Tibial nerve (tissue), 4 donors: Measurements from ENCODE around the gene STRADA.

Experiments used
- EP300 ChIP-seq, 2 donors: sonication (generic); formaldehyde crosslinking; IDR thresholded peaks; one replicate each; pipeline ENCODE4 v1.6.1; 2017; ENCODE audit warnings: antibody characterized with exemption in 2 of 2, mild to moderate bottlenecking in 1 of 2
- POLR2A ChIP-seq, 2 donors: fragments of 450-650 bp; IDR thresholded peaks; one replicate each; pipeline ENCODE4 v1.6.1; 2017; ENCODE audit warnings: antibody characterized with exemption in 2 of 2, mild to moderate bottlenecking in 2 of 2, moderate library complexity in 2 of 2
- TF ChIP-seq, protein P1 (sequence below), 5 experiments: fragments of 200-600 bp in 3 of 5; fragments of 450-650 bp in 2 of 5; sonication (generic) in 3 of 5; IDR thresholded peaks; one replicate each; pipeline ENCODE4 v1.5.1; 2016 to 2019; ENCODE audit warnings: antibody characterized with exemption in 5 of 5, mild to moderate bottlenecking in 3 of 5, moderate library complexity in 2 of 5

DNA sequence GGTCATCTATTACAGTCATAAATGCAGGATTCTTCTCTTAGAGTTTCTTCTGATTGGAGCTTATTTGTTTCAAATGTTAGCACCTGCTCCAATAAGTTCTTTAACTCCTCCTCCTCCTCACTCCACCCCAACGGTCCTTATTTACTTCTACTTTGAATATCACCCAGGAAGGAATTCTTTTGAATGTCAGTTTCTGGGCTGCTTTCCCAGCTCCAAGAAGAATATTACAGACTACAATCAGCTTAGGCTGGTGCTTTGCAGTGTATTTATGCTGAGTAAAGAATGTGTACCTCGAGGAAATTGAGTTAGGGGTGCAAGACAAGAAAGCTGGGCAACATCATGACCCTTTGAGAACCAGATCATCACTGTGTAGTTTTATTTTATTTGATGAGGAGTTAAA is 88.5 kb downstream of the STRADA start:
- TF ChIP-seq, protein P1, sequence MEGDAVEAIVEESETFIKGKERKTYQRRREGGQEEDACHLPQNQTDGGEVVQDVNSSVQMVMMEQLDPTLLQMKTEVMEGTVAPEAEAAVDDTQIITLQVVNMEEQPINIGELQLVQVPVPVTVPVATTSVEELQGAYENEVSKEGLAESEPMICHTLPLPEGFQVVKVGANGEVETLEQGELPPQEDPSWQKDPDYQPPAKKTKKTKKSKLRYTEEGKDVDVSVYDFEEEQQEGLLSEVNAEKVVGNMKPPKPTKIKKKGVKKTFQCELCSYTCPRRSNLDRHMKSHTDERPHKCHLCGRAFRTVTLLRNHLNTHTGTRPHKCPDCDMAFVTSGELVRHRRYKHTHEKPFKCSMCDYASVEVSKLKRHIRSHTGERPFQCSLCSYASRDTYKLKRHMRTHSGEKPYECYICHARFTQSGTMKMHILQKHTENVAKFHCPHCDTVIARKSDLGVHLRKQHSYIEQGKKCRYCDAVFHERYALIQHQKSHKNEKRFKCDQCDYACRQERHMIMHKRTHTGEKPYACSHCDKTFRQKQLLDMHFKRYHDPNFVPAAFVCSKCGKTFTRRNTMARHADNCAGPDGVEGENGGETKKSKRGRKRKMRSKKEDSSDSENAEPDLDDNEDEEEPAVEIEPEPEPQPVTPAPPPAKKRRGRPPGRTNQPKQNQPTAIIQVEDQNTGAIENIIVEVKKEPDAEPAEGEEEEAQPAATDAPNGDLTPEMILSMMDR (IDR thresholded peaks at IDR 0.05): no peak
- TF ChIP-seq POLR2A (IDR thresholded peaks at IDR 0.05) (no peak), EP300 (IDR thresholded peaks at IDR 0.05) (no peak)
